ENCODE measurements around the gene PHYKPL.

The PHYKPL gene

GRCh38 chr5:178186427-178186826, 46.2 kb downstream of the PHYKPL start:
- DNase-seq (ENCODE audit: low spot score): no peak

- no peak for DNase-seq (ENCODE audit: low spot score)
Measured at GRCh38 chr5:178182158-178182876, 50.3 kb downstream of the PHYKPL start.

DNA sequence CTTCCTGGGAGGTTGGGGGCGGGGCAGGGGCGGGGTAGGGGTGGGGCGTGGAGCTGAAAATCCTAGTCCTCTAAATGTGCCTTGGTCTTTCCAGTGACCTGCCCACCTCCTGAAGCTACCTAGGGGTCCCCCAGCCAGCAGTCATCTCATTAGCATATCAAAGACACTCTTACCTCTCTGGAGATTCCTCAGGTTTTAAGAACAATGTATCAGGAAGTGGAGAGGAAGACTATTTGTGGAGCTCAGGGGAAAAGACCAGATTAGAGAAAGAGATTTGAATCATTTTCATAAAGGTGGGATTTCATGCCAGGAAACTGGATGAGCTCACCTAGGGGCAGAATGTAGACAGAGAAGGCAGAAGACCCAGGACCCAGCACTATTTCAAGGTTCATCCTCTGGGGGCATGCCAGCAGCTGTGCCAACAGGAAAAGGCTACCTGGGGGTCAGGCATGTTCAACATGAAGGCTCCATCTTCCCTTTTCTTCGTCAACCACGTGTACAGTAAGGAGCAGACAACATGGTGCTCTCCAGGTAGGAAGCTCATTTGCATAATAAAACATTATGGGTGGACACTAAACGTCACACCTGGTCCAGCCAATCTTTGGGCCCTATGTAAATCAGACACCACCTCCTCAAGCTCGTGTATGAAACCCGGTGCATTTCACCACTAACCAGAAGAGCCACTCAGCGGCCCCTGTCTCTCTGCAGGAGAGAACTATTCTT, 52.3 kb downstream of the PHYKPL start:
- DNase-seq (ENCODE audit: low spot score): no peak

- no peak for DNase-seq (ENCODE audit: low spot score)
Measured at GRCh38 chr5:178177569-178177968, 55.0 kb downstream of the PHYKPL start.

GRCh38 chr5:178176791-178177190, 55.8 kb downstream of the PHYKPL start:
- no peak for DNase-seq (ENCODE audit: low spot score)

- DNase-seq (ENCODE audit: low spot score): no peak
Measured at GRCh38 chr5:178174456-178174855, 58.1 kb downstream of the PHYKPL start.

DNA sequence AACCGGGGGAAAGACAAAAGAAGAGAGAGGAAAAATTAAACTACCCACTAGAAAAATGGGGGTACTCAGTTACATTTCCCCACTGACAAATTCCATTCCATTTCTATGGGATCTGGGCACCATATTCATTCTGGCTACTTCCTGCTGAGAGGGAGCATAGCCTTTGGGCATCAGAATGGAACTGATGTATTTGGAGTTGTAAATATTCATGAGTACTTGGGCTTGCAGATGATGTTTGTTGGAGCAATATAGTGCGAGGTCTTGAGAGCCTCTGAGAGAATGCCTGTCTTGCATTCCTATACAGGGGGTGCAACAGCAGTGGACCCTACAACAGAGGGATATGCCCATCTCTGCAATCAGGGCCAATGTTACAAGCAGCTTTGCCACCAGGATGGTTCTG, 62.1 kb downstream of the PHYKPL start:
- DNase-seq (ENCODE audit: low spot score): no peak

DNA sequence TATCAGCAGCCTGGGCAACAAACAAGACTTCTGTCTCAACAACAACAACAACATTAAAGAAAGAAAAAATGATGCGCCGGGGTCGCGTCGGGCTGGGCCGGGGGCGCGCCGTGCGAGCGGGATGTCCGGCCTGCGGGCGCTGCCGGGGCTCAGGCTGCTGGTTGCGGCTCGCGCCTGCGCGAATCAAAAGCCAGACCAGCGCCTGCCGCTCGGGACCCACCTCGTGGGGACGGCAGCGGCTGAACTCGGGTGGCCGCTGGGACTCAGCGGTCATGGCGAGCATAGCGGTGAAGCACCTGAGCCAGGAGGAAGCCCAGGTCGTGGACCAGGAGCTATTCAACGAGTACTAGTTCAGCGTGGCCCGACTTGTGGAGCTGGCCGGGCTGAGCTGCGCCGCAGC, 67.0 kb downstream of the PHYKPL start:
- no peak for DNase-seq (ENCODE audit: low spot score)

DNA sequence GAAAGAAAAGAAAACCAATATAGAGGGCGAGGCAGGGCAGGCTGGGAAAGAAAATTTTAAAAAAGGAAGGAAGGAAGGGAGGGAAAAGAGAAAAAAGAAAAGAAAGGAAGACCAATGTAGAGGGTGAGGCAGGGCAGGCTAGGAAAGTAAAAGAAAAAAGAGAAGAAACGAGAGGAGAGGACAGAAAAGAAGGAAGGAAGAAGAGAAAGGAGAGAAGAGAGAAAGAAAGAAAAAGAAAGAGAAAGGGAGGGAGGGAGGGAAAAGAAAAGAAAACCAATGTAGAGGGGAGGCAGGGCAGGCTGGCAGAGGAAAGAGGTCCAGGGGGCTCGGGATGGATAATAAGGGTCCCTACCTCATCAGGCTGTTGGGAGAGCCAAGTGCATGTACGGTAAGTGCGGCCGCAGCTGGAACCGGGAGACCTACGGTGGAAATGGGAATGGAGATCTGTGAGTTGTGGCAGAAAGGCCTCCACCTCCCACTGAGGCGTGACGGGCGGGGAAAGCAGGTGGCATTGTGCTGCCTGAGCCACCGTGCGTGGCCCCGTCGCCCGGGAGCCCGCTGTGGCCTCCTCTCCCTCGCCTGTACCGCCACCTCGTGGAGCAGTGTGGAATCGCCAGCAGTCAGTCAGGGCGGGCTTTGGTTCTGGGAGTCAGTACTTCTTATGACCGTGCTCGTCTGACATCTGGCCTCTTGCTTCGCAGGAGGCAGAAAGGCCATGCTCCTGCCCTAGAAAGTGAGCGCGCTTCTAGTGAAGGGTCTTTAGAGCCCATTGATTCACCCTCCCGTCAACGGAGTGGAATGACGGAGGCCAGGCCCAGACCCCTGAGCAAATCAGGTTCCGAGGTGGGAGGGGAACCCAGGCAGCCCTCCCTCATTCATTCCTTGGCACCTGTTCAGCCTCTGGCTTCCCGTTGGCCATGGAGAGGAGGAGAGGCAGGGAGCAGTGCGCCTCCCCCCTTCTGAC, 68.5 kb downstream of the PHYKPL start:
- DNase-seq (ENCODE audit: low spot score): peak; percentile 58

DNA sequence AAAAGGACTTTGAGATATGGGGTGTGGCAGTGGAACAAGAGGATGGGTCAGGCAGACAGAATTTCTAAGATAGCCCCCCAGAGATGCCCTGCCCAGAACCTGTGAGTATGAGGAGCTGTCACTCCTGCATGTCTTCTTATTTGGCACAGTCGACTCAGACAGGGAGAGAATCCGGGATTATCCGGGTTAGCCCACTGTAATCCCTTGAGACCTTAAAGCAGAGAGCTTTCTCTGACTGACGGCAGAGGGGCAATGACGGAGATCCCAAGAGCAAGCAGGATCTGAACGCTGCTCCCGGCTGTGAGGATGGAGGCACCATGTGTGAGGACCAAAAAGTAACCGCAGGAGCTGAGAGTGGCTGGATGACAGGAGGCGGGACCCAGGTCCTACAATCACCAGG, 70.1 kb downstream of the PHYKPL start:
- DNase-seq (ENCODE audit: low spot score): no peak

GRCh38 chr5:178160176-178160575, 72.4 kb downstream of the PHYKPL start:
- no peak for DNase-seq (ENCODE audit: low spot score)
